ENCODE results near the gene ZCCHC2.

ZCCHC2 gene

DNA sequence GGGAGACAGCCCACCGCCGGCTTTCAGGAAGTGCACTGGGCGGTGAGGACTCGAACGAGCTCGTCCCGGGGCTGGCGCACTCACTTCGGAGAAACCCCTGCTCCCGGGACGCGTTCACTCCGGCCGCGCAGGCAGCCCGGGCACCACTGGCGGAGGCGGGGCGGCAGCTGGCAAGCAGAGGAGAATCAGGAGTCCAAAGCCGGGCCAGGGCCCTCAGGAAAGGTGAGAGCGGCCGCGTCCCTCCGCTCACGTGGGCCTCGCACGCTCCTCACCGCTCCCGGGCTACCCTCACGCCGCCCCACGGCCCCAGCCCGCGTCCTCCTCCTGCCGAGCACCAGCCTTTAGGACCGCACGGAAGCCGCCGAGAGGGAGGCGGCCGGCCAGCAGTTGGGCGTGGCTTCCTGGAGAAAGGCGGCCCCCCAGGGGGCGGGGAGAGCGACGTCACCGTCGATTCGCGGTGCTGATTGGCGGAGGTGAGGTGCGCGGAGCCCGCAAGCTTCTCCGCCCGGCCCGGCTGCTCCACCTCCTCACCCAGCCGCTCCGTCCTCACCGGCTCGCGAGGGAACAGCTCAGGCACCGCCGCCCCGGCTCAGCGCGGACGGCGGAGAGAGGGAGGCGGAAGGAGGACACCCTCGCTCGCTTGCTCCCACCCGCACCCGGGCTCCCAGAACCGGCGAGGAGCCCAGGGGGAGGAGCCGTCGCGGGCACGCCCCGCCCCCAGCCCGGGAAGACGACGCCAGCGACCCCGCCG, at the start of gene ZCCHC2:
Gene ZCCHC2 (plus strand): TSS at position 522 of the 751 bp plus-strand sequence. CDS start 400 bp downstream, outside the sequence.
- DNase-seq: peak; percentile 98

DNA sequence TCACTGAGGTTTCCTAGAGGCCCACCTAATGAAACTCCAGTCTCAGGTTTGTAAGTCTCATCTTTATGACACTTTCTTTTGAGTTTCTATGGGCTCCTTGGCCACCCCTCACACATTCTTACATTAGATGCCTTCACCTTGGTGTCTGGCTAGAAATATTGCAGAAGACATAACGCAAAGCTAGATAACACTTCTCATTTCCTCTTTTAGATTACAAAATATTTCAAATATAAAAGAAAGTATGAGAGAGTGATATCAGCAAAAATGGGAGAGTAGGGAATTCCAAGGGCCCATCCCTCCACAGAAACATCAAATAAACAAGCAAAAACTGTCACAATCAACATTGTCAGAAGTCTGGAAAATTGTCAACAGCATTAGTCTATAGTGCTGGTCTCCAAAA, 43.3 kb upstream of the ZCCHC2 start:
- DNase-seq: no peak

DNA sequence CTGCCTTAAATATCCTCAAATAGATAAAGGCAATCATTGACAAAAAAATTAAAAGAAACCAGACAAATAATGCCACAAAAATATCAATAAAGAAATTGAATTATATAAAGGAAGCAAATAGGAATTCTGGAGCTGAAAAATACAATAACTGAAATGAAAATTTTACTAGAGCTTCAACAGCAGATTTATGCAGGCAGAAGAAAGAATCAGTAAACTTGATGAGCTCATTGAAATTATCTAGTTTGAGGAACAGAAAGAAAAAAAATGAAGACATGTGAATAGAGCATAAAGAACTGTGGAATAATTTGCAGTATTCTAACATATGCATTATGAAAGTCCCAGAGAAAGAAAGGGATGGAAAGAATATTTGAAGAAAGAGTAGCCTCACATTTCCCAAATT, 41.9 kb upstream of the ZCCHC2 start:
- no peak for DNase-seq

DNA sequence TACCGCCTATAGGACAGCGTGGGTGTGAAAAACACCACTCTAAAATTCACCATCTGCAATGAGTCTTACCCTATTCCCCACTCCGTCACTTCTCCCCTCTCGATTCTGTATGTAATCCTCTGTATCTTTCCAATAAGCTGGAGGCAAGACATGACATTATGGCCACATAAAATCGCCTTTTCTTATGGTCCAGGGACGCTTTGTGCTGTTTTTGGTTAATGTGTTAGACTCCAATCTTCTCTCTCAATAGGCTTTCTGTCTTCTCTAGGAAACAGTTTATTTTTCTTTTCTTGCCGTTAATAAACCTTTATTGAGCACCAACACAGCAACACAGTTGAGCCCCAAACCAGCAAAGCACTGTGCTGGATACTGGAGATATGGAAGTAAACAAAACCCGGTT, 37.9 kb upstream of the ZCCHC2 start:
- DNase-seq: no peak

DNA sequence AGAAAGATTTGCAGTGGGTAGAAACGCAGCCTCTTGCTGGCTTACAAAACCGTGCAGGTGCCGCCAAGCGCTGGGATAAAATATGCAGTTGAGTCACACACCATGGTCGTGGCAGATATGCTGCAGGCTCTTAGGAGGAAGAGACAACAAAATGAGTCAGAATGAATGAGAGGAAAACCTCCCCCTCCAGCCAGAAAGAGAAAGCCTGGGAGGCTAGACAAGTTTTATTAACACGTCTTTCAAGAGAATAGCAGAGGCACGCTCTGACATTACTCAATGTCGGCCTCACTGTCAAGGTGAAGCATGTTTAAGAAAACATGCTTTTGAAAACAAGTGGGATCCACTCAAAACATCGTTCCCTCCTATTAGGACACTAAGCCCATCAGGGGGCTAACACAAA, 37.1 kb upstream of the ZCCHC2 start:
- peak; percentile 87 for DNase-seq

DNA sequence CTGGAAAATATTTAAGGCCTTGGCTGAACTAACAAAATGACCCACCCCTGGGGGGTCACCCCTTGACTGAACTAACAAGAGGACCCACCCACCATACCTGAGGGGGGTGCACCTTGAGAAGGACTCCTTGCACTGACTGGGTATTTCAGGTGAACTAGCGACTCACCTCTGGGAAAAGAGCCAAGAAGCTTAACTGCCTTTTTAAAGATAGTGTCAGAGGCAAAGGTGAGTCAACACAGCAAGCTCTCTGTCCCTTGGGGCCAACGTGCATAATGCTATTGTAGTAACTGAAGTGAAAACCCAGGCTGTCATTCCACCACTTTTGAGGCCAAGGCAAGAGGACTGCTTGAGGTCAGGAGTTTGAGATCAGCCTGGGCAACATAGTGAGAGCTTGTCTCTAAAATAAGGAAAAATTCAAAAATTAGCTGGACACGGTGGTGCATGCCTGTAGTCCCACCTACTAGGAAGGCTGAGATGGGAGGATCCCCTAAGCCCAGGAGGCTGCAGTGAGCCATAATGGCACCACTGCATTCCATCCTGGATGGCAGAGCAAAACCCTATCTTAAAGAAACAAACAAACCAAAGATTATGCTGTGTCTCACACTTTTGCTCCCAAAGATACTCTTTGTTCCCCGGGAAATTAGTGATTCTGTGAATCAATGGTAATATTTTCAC, 36.4 kb upstream of the ZCCHC2 start:
- DNase-seq: peak; percentile 23

DNA sequence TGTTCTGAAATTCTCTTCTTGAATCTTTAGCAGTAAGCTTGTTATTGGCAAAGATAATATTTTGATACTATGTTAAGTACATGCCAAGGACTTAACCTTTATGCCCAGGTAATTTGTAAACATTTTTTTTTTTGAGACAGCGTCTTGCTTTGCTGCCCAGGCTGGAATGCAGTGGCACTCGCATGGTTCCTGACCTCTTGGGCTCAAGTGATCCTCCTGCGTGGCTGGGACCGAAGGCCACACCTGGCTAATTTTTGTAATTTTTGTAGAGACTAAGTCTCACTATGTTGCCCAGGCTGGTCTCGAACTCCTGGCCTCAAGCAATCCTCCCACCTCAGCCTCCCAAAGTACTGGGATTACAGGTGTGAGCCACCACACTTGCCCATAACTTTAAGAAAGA, 35.7 kb upstream of the ZCCHC2 start:
- DNase-seq: no peak

DNA sequence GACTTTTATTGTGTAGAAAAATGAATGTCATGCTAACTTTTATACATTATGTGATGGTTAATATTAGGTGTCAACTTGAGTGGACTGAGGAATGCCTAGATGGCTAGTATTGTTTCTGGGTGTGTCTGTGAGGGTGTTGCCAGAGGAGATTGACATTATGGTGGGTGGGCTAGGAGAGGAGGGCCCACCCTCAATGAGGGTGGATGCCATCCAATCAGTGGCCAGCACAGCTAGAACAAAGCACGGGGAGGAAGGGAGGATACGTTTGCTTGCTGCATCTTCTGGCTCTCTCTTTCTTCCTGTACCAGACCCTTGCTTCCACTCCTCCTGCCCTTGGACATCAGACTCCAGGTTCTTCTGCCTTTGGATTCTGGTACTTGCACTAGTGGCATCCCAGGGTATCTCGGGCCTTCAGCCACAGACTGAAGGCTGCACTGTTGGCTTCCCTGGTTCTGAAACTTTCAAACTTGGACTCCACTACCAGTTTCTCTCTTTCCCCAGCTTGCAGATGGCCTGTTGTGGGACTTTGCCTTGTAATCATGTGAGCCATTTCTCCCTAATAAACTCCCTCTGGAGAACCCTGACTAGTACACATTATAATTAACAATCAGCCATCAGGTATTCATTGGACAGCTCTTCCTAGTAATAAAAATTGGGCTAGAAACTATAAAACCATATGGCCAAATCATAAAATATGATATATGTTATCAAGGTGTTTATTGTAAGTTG, 31.7 kb upstream of the ZCCHC2 start:
- DNase-seq: no peak

DNA sequence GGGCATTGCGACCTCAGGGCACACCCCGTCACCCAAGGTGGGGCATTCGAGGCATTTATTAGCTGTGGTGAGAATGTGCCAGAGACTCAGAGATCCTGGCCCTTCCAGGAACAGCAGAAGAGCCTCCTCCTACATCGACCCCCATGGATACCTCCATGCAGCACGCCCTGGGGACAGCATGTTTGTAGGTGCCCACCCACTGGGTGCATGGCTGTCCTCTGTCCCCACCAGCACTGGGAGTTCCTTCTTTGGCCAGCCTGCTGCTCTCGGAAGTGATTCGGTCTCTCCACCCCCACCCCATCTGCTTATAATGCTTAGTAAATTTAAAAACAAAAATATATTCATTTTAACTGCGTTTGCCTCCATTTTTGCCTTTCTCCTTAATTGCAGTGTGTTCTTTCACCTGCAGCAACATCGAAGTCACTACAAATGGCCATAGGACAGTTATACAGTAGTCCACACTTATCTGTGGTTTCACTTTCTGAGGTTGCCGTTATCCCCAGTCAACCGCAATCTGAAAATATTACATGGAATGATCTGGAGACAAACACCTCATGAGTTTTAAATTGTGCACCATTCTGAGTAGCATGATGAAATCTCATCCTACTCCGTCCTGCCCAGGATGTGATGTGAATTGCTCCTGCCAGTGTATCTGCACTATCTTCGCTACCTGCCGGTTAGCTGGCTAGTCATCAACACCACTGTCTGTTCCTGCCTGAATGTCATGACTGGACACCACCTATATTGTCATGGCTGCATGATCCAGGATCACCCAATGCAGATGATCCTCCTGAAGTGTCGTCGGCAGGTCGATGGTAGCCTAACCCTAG, 29.6 kb upstream of the ZCCHC2 start:
- no peak for DNase-seq

DNA sequence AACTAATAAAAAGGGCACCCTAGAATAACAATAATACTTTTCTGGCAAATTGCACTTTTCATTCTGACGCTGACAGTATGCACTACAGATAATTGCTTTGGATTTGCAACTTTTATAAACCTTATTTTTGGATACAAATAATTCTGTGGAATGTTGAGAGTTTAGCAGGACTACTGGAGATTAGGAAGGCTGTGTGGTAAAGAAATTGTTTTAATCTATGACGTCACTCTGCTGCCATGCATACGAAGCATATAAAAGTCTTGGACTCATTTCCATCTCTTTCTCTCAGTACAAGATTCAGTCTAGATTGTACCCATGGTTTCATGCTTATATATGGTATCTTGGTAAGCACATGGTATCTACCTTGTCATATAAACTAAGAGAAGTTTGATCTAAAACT, 28.1 kb upstream of the ZCCHC2 start:
- no peak for DNase-seq

DNA sequence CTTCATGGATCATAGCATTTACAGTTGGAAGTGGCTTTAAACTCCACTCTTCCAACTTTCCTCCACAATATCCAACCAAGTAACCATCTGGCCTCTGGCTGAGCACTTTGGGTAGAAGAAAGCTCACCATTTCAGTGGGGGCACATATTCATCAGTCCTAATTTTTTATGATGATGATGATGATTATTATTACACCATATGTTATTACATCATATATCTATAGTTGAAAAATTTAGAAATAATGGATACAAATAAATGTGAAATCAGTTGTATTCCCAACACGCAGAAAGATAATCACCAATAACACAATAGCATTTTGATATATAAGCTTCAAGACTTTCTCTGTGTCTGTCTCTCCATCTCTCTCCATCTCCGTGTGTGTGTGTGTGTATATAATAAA, 26.6 kb upstream of the ZCCHC2 start:
- DNase-seq: no peak

DNA sequence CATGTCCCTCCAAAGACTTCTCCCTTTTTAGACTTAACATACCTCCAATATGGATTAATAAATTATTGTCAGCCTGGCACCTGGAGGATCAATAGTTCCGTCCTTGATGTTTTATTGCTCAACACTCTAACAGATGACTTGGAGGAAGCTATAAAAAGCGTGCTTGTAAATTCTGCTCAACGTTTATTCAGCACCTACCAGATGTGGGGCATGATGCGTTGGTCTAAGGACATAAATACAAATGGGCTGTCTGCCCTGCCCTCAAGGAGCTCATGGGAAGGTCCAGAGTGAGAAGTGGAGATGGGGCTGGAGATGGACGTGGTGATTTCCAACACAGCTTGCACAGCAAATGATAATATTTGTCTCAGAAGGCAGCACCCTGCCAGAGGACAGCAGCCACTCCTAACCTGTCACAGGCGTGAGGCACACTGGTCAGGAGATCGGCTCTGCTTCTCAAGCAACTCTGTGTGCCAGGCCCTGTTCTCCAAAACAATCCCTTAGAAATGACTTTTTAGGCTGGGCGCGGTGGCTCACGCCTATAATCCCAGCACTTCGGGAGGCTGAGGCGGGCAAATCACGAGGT, 25.5 kb upstream of the ZCCHC2 start:
- no peak for DNase-seq

DNA sequence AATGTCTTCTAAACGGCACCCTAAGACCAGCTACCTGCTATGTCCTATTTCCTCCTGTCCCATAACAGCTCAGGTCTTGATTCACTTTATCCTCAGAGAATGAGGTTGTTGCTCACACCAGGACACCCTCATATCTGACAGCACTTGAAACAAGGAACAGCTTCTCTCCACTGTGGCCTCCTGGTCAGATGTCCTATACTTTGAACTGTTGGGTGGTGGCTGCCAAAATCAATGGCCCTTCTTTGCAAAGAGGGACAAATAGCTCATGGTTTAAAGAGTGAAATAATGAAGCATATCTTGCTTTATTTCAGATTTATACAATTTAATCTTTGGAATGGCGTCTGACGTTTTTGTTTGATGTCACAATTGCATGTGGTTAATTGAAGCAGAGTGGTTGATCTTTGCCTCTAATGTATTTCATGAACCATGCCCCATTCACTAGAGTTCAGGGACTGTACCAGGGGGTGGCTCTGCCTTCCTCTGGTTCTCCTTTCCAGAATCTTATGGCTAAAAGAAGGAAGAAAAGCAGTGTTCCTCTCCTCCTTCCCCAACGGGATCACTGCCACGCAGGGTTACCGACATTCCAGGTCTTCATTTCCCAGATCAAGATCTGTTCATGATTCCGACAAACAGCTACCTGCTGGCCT, 24.1 kb upstream of the ZCCHC2 start:
- no peak for DNase-seq

DNA sequence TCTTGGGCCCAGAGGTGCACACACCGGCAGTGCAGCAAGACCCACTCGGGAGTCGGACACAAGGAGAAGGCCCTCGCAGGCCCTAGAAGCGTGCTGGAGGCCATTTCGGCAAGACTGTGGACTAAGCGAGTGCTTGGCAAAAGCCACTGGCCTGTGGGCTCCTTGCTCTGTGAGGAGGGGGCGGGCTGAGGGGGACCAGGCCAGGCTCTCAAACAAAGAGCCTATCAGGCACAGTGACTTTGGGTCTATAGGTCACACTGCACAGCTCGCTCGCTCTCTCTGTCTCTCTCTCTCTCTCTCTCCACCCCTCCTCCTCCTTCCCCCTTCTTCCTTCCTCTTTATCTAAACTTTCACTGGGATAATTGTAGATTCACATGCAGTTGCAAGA, 23.6 kb upstream of the ZCCHC2 start:
- no peak for DNase-seq

DNA sequence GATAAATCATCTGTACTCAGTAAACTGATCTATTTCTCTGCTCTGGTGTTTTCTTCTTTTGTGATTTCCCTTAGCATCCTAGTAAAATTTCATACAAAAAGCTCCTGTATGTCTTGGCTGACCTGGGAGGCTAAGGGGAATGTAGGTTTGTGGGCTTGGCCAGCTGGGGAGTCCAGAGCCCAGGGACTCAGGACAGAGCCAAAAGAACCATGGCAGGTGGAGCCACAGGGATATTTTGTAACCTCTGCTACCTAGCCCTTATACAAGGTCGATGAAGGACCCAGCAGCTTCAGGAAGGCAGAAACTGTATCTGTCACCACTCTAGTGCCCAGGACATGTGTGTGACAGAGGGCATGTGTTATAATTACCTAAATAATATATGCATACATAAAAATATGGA, 22.7 kb upstream of the ZCCHC2 start:
- no peak for DNase-seq

DNA sequence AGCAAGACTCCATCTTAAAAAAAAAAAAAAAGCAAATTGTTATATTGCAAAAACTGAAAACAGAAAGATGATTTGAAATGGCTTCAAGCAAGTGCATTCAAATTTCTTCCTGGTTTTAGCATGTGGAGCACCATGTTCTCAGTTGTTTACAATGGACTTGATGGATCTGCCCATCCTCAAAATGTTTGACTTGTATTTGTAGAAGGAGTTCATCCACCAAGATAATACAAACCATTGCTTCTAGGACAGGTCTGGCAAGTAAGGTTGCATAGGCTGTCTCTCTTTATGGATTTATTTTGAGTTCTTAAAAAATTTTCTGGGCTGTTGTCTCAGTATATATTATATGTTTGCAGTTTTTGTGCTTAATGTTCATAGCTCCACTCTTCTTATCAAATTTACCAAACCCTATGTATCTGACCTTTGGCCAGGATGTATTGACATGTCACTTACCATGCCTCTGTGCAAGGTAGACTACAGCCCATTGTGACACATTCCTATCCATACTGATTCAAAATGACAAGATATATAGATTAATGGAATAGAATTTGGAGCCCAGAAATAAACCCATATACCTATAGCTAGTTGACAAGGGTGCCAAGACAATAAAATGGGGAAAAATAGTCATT, 21.7 kb upstream of the ZCCHC2 start:
- no peak for DNase-seq

DNA sequence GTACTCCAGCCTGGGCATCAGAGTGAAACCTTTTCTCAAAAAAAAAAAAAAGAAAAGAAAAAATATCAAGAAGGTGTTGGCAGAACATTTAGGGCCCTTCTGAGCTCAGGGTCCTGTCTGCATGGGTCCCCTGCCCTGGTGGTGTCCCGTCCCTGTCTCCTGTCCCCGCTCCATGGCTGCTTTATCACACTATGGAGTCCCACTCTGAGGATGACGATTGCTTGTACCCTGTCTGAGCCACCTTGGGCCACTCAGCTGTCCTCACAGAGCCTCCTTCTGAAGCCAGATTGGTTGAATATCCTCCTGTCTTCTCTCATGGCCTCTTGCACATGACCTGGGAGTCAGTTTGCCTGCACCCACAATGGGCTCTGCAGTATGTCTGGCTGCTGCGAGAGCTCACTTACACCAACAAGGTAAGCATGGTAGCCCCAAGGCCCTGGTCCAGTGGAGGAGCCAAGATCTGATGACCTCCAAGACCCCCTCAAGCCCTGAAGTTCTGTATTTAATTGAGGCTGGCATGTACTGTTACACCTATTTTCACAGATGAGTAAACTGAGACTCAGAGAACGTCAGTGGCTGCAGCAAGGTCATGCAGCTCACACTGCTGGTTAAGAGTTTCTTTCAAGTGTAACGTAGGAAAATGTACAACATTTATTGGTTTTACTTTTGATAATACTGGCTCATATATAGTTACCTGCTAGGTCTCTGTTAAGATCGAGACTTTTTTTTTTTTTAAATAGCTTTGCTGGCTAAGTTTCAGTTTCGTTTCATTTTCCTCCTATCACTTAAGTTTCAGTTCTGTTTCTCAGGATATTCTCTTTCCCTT, 16.9 kb upstream of the ZCCHC2 start:
- no peak for DNase-seq

DNA sequence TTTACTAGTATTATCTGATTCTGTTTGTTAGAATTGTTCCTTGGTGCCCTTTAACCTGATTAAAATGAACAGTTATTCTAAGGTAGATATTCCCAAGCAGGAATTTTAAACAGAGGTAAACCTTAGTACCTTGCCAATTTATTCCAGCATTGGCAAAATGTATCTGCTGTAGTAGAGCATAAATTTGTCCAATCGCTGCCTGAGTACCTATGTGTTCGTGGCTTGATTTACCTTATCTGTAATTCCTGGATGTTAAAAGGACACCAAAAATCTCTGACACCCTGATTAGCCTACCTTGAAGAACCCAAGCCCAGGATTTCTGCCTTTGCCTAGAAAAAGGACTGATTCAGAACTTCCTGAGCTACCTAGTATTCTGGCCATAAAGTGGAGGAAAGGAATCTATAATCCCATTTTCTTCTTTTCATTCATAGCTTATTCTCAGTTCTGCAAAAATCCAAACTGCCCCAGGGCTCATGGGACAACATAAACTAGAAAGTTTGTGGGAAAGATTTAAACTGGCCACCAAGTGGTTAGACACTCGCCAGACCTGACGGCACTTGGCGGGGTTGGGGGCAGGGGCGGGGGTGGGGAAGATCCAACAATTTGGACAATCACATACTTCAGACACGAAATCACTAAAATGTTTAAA, 16.2 kb upstream of the ZCCHC2 start:
- DNase-seq: no peak

DNA sequence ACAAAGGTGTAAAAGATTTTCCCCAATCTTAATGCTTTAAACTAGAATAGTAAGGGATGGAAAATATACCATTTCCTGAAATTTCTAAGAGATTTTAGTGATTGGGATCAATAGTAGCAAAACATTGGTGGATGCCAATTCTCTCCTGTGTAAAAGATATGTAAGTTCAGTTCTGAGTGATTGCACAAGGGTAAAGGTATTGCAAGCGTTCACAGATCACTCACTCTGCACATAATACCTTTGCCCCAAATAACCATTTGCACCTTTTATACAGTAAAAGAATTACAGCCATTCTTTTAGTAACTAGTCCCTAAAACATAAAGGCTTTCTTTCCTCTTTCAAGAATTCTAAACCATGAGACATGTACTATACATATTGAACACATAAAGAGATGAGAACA, 13.0 kb upstream of the ZCCHC2 start:
- DNase-seq: no peak

DNA sequence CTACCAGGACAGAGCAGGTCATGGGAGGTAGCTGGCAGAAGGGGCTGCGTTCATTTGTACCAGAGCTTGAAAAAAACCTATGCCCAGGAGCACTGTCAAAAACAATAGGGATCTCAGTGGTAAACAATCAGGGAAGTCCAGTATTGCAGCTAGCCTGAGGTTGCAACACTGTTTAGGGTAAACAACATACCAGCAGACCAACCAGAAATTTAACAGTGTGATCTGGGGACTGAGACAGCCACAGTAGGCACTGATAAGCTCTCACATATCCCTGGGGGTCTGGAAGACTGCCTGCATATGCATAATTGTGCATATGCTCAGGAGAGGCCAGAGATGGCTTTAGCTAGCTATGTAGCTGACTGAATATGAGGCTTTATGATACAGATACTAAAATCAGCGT, 12.0 kb upstream of the ZCCHC2 start:
- no peak for DNase-seq

Measured in HCEC 1CT (cell line).